ENCODE data around the gene RPL15.

DNA sequence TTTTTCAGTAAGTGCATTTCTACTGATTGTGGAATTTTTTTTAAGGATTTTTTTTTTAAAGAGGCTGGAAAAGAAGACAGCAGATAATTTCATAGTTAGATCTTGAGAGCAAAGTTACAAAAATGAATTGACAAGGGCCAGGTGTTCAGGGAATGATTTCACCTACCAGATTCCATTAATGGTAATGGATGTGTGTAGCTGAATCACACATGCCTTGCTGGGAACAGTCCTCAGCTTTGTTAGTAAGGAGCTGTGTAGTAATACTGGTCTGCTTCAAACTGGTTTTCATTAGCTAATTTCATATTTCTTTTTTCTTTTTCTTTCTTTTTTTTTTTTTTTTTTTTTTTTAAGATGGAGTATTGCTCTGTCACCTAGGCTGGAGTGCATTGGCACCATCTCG, 44.1 kb downstream of the RPL15 start:
- TF ChIP-seq NBN (IDR thresholded peaks at IDR 0.05): no peak
- TF ChIP-seq, protein P1, sequence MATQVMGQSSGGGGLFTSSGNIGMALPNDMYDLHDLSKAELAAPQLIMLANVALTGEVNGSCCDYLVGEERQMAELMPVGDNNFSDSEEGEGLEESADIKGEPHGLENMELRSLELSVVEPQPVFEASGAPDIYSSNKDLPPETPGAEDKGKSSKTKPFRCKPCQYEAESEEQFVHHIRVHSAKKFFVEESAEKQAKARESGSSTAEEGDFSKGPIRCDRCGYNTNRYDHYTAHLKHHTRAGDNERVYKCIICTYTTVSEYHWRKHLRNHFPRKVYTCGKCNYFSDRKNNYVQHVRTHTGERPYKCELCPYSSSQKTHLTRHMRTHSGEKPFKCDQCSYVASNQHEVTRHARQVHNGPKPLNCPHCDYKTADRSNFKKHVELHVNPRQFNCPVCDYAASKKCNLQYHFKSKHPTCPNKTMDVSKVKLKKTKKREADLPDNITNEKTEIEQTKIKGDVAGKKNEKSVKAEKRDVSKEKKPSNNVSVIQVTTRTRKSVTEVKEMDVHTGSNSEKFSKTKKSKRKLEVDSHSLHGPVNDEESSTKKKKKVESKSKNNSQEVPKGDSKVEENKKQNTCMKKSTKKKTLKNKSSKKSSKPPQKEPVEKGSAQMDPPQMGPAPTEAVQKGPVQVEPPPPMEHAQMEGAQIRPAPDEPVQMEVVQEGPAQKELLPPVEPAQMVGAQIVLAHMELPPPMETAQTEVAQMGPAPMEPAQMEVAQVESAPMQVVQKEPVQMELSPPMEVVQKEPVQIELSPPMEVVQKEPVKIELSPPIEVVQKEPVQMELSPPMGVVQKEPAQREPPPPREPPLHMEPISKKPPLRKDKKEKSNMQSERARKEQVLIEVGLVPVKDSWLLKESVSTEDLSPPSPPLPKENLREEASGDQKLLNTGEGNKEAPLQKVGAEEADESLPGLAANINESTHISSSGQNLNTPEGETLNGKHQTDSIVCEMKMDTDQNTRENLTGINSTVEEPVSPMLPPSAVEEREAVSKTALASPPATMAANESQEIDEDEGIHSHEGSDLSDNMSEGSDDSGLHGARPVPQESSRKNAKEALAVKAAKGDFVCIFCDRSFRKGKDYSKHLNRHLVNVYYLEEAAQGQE (IDR thresholded peaks at IDR 0.05; ENCODE audit: low read depth, low read length): no peak
